GM19438 (cell line): ENCODE results near the gene DPYSL3.
"Not testable (repeated sequence)": the region's sequence is repeated elsewhere in the genome, so short reads cannot be mapped to it uniquely, and the experiment has no call there.

Experiments
- ATAC-seq: cut with Tn5 transposase; IDR thresholded peaks from one replicate; pipeline ENCODE4 v1.9.1; 2021; ENCODE audit warnings: low read depth; ENCODE audit not compliant: unreplicated experiment

The DPYSL3 gene

DNA sequence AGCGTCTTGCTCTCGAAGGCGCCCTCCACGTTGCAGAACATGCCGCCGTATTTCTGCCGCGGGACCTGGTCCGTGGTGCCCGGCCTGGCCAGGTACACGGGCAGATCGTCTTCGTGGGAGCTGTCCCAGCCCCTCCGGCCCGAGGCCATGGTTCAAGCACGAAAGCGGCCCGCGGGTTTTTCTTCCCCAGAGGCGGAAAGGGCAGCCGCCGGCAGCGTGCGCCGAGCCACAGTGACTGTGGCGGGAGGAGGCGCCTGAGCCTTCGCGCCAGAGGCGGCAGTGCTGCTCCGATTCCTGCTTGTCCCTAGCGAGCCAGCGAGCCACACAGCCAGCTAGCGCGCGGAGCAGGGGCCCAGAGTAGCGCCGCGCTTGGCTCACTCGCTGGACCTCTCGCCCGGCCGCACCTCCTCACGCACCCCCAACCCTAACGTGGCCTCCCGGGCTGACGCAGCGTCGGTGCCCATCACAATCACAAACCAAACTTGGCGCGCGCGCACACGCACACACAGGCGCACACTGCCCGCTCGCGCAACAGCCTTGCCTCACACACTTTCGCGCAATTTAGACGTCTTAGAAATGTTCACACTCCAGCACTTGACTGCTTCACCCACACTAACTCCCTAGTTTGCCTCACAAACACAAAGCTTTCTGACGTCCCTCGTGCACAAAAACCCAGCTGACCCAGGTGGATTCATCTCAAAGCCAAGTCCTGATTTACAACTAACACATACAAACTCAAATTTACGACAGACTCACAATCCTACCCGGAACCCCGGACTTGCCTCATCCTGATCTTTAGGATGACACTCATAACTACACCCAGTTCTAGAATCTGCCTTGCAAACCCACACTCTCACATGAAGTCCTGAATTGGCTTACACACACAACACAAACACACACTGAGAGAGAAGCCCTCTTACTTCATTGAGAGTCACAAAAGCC lies at the start of gene DPYSL3:
TSS of gene DPYSL3 (minus strand) at position 359 of the 942 bp plus-strand sequence. CDS start at position 149, 210 bp downstream.
- no peak for ATAC-seq

DNA sequence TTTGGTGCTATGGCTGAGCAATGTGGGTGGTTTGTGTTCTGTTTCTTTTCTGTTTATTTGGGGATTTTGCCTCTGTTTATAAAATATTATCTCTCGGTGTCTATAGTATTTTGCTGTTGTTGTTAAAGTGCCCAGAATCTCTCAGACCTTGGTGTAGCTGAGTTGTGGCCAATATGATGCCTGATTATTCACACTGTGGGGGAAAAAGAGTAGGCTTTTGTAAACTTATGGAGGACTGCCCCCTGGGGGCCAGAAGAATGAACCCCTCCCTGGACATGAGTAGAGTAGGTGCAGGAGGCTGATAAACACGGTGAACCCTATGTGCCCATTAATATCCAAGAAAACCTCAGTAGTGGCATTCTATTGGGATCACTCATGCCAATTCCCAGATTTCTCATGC lies 49.0 kb upstream of the DPYSL3 start:
- no peak for ATAC-seq

DNA sequence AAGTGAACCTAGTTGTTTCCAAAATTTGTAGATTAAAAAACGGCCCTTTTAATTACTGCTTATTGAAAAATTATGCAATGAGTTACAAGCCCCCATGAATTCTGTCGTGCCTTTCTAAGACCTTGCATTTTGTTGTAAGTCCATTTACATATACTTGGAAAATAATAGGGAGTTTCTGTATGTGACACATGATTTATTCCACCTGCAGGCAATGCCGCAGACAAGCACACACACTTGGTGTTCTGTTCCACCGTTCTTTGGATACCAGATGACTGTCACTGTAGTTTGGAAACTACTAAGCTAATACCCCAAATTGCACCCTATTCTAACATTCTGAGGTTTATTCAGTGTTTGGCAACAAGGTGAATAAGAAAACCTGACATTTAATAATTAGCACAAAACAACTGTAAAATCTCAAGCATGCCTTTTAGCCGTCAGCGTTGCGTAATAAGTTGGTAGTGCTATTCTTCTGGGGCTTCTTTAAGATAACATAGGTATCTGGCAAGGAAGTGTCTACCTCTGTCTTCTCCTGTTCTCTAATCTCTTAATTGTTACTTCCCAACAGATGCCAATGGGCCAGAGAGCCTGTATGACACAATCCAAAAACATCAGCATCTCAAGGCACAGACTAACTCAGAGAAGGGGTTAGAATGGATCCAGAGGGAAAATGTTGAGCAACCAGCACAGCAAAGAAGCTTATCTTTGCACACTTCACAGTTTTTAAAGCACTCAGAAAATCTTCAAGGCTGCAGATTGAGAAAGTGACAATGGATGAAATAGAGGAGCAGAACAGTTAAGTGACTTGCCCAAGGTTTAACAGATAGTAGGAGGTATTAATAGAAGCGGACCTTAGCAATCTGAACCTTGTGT lies 48.2 kb upstream of the DPYSL3 start:
- ATAC-seq, result no peak

DNA sequence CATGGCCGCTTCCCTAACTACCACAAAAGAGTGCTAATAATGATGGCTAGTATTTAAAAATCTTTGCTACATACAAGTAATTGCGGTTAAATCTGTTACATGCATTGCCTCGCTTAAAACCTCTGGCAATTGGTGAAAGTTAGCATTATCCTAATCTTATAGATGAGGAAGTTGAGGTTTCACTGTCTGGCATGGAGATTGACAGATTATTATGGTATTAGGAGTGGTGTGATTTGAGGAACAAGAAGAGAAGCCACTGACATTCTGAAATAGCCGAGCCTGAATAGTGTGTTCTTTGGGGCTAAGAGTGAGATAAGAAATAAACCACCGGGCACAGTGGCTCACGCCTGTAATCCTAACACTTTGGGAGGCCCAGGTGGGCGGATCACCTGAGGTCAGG lies 45.3 kb upstream of the DPYSL3 start:
- no peak for ATAC-seq

DNA sequence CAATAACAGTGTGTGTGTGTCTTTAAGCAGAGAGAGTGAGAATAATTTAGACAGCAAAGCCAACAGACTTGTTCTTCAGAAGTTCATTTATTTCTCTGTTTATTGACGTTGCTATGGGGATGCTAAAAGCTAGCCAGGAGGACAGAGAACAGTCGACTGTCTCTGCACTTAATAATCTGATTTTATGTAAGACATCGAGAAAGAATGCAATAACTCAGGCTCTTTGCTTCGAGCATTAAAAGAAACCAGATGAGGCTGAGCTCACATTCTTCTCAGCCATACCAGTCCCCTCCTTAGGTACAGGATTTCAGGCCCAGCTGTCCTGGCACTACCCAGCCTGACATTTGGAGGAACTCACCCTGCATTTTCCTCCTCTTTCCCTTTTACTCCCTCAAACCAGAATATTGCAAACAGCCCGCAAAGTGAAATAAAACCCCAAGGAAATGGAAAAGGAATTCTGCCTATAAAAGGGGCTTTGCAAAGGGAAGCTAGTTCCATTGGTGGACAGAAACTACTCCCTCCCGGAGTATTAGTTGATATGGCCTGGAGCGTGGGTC lies 44.5 kb upstream of the DPYSL3 start:
- no peak for ATAC-seq

DNA sequence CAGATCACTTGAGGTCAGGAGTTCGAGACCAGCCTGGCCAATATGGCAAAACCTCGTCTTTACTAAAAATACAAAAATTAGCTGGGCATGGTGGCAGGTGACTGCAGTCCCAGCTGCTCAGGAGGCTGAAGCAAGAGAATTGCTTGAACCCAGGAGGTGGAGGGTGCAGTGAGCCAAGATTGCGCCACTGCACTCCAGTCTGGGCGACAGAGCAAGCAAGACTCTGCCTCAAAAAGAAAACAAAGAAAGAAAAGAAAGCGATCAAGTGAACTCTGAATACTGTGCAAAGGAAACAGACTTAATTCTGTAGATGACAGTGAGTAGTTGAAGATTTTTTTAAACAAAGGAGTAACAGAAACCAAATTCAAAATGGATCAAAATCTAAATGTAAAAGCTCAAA lies 43.9 kb upstream of the DPYSL3 start:
- ATAC-seq, result not testable (repeated sequence)

DNA sequence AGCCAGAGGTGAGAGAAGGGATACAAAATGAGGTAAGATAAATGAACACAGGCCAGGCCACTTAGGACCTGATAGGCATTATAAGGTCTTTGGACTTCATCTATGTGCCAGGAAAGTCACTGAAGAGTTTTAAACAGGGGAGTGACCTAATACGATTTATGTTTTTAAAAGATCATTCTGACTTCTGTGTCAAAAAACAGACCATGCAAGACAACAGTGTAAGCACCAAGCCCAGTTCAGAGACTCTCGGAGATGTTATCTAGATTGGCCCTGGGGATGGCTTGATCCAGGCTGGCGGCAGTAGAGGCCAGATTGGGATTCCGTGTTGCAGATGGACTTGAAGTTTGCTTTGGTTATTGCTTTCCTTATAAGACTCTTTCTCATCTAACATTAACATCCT lies 43.0 kb upstream of the DPYSL3 start:
- no peak for ATAC-seq

DNA sequence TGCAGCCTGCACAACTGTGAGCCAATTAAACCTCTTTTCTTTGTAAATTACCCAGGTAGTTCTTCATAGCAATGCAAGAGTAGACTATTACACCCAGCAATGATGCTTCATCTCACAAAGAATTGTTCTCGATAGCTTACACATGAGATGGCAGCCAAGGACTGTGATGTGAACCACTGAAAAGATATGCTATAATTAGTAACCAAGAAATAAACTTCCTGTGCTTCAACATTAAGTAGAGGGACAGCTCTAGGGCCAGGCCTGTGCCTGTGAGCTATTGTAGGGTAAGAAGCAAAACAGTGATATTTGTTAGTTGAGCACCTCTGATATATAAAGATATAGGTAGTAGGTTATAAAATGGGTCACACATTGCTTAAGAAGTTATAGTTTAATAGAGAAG lies 41.8 kb upstream of the DPYSL3 start:
- ATAC-seq, result no peak

DNA sequence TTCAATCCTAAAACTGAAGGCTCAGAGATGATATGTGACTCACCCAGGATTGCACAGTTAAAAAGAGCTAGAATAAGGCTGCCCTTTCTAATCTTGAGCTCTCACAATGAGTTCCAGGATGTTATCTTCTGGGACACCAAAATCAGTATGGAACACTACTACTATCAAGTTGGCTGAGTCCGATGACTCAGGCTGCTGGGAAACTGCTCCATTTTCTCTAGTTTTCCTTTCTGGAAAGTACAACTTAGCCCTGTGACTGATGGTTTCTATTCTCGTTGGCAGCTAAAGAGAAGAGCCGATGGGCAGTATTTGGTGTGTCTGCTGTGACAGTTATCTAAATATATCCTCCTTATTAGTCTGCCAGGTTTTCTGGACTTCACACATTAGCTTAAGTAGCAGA lies 37.9 kb upstream of the DPYSL3 start:
- no peak for ATAC-seq

DNA sequence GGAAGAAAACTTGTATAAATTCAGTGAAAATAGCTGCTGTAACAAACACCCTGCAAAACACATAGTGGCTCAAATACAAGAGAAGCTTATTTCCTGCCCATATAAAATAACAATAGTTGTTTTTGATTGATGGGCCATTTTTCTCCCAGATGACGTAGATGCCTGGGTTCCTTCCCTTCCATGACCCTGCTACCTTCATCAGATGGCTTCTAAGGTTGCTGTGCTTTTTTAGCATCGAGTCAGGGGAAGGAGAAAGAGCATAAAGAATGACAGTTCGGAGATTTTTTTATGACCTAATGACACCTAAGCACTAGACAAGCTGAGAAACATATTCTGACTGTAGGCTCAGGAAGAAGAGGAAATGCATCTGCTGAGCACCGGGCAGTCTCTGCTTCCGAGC lies 34.7 kb upstream of the DPYSL3 start:
- ATAC-seq, result no peak

DNA sequence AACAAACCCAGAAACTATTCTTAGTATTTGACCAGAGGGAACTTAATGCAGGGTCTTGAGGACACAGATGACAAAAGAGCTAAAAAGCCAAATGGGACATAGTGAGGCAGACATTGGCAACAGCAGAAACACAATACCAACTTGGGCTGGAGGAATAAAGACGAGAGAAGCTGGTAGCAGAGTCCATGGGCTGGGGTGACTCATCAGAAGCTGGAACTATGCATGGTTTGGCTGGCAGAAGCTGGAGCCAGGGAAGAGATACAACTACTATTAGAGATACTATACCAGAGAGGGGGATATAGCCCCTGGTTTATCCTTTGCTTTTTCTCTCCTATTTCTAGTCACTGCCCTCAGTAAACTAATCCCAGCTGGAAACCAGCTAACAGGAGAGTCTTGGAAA lies 29.2 kb upstream of the DPYSL3 start:
- no peak for ATAC-seq

DNA sequence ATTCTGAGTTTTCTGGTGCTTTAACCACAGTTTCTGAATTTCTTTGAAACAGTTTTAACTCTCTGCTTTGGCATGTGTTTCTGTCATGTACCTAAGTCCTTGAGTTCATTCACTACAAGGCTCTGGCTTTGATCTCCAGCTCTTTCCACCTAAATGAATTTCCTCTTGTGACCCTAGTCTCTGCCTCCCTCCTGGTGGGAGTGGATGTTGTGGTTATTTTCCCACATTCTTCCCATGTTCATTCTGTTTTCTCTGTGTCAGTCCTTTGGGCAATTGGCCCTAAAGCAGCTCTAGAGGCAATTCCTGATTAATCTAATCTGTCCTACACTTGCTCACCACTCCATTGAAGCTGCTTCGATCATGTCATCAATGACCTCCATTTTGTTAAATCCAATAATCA lies 28.4 kb upstream of the DPYSL3 start:
- no peak for ATAC-seq

DNA sequence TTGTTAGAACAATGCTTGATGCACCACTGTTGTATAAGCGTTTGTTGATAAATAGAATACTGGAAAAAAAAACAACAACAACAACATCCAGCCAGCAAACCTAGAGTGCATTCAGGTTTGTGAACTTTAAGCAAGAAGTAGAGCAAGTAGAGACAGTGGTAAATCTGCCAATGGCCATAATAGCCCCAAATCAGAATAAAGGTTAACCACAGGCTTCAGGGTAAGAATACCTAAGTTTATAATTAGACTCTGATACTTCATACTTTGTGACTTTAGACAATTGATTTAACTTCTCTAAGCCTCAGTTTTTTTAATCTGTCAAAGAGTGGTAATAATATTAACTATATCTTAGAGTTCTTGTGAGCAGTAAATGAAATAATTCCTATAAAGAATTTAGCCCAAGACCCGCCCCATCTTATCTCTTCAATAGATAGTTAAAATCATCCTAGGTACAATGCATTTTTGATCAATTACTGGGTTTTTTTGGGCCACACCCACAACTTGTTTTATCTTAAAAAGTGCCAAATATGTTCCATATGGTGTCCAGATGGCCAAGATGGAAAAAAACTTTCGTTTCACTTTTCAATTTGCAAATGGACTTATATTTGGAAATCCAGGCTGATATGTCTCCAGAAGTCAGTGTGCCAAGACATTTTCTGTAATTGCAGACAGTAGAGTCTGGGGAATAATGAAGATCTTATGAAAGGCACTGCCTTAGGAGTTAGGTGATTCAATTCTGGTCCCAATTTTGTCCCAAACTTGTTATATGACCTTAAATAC lies 24.5 kb upstream of the DPYSL3 start:
- ATAC-seq, result no peak

DNA sequence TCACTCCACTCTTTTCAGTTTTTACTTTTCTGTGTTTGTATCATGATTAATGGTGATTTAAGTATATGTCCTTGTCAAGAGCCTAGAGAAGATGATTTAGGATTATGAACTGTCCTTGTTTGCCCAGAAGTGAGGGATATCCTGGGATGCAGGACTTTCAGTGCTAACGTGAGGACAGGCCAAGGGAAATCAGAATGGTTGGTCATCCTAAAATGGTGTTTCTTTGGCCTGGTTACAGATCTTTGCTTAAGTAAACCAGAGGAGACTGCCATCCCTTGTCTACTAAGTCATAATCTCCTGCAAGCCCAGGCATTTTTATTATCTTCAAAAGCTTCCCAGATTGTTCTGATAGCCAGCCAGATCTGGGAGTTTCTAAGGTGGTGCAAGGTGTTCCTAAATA lies 22.3 kb upstream of the DPYSL3 start:
- no peak for ATAC-seq

DNA sequence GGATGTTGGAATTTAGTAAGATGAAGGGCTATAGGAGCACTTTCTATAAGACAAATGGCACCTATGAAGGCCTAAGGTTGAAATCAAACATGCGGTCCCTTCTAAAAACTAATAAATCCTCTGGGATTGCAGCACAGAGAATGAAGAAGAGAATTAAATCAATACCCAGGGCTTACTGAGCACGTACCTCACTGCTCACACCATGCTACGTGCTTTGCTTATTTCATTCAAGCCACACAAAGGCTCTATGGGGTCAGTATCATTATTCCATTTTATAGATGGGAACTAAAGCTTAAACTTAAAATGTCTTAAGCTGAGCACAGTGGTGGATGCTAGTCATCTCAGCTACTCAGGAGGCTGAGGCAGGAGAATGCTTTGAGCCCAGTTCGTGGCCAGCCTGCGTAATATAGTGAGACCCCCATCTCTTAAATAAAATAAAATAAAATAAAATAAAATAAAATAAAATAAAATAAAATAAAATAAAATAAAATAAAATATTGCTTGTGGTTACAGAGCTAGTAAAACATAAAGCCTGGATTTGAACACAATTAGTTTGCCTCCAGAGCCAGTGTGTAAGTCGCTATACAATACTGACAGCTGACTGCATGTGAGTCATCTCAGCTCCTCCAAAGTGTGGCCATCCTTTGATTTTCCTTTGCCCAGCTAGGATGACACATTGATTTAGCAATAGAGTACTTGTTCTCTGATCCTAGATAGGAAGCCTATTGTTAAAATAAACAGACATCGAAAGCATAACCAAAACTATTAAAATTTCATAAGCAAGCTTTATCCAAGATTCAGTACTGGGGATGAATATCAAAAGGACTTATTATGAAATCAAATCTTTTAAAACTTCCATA lies 20.9 kb upstream of the DPYSL3 start:
- ATAC-seq, result no peak

DNA sequence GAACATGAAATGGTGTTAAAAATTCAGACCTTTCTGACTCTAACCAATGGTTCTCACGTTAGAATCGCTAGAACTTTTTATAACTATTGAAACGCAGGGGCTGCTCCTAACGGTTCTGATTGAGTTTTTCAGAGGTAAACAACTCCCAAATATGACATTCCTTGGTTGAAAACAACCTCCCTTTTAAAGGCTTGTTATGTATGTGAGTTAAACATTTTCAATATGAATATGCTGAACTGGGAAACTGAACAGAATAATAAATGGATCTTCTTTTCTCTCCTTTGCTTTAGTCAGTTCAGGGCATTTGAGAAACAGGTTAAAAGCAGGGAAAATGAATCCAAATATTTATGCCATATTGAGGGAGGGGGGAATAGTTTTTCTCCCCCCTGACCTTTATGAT lies 13.2 kb upstream of the DPYSL3 start:
- ATAC-seq, result no peak

DNA sequence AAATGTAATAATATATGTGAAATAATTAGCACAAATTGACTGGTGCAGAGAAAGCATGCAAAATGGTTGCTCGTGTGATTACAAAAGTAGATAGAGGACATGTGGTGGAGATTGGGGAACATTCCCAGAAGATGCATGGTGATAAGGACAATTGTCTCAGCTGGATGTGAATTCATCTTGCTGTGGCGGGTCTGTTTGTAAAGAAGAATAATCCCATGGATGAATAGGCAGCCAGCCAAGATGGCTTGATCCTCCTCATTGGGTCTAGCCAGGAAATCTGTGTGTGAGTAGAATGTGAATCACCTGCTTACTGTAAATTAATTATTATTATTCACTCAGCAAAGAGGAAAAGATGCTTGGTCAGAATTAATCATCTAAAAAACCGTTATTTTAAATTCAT lies 12.6 kb upstream of the DPYSL3 start:
- ATAC-seq, result no peak

DNA sequence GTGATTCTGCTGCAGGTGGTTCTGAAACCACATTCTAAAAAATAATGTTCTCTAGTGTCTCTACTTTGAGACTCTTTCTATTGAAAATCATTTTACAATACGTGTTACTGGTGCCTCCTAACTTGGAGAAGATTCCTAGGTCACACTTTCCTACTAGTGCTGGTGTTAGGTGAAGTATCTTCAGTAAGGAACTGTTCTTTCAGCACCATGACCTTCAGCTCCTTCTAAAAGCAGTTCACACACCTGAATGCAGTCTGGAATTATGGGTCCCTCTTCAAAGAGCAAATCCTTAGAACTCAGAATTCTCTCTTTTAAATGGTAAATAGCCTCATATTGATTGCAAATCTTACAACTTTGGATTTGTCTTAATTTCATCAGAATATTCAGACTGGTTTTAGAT lies 10.6 kb upstream of the DPYSL3 start:
- no peak for ATAC-seq

DNA sequence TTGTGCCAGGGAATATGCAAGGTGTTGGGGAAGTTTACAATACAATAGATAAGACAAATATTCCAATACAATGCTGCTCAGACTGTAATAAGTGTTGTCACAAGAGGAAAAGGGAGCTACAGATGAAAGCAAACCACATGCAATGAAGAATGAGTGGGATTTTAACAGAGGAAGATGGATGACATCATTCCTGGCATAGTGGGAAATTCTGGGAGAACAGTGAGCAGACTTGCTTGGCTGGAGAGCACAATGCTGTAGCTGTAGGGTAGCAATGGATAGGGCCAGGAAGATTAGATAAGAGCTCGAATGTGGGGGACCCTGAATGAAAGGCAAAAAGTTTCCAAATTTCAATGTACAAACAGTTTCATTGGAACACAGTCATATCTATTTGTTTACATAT lies 9.5 kb upstream of the DPYSL3 start:
- no peak for ATAC-seq

DNA sequence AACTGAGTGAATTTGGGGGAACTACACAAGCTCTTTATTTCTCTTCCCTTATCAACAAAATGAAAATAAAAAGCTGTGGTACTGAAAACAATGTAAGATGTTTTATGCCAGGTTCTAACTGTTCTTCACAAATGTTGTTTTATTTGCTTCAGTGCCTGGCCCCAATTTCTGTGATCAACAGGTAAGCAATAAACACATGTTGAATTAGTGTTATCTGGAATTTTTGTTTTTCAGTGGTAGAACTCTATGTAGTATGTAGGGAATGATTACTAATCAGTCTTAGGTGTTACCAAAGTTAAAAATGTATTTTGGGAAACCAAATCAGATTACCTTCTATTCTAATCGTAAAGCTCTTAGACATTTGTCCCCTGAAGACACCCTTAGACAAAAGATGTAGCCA lies 7.5 kb upstream of the DPYSL3 start:
- no peak for ATAC-seq
